Measurements from ENCODE around the gene ZSCAN9.

DNA sequence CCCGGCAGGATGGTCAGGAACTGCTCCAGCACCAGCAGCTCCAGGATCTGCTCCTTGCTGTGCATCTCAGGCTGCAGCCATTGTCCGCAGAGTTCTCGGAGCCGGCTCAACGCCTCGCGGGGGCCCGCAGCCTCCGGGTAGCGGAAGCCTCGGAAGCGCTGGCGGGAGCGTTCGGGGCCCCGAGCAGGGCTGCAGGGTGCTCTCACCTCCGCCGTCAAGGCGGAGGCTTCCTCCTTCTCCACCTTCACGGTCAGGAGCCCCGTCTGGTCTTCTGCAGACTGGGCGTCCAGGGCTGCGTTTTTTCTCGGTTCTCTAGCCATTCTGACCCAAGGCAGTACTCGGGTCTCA lies 26.6 kb downstream of the ZSCAN9 start:
- TF ChIP-seq CTCF (IDR thresholded peaks at IDR 0.05) = no peak
- no peak for TF ChIP-seq POLR2AphosphoS5 (IDR thresholded peaks at IDR 0.05)
- no peak for TF ChIP-seq POLR2A (IDR thresholded peaks at IDR 0.05)
